ENCODE data around the gene SEBOX.

GRCh38 chr17:28399808-28400207 is 34.8 kb upstream of the SEBOX start:
- TF ChIP-seq EZH2 (IDR thresholded peaks at IDR 0.05; ENCODE audit: low read length, unreplicated experiment) (no peak), CTCF (conservative IDR thresholded peaks at IDR 0.05; ENCODE audit: low read depth, low read length) (no peak), EZH2phosphoT487 (IDR thresholded peaks at IDR 0.05; ENCODE audit: borderline replicate concordance, low read length) (no peak)
